Stimulated activated effector memory CD8-positive, alpha-beta T cell treated with anti-CD3 and anti-CD28 coated beads, Interleukin-12 subunit alpha, Interleukin-12 subunit beta, amount 100 ng/mL, for 72 hours (primary cell): ENCODE results near the gene WDR7.

Experiments
- ATAC-seq: fragments of 150-1000 bp; cut with Tn5 transposase; 2 replicates; pipeline ENCODE4 v1.10.0; 2021
- DNase-seq, 2 donors: peaks; one replicate each; pipeline ENCODE4 v3.0.0; 2021 to 2022; ENCODE audit warnings: low spot score in 2 of 2
- H3K27ac Mint-ChIP-seq: one replicate; pipeline ENCODE4 v1.8.0; 2022; ENCODE audit warnings: mild to moderate bottlenecking, mixed read lengths
- H3K36me3 Mint-ChIP-seq: one replicate; pipeline ENCODE4 v1.8.0; 2022; ENCODE audit warnings: mild to moderate bottlenecking, mixed read lengths
- H3K4me1 Mint-ChIP-seq: one replicate; pipeline ENCODE4 v1.8.0; 2022; ENCODE audit warnings: mixed read lengths
- H3K4me3 Mint-ChIP-seq: one replicate; pipeline ENCODE4 v1.8.0; 2022; ENCODE audit warnings: mild to moderate bottlenecking, mixed read lengths
- H3K9me3 Mint-ChIP-seq: one replicate; pipeline ENCODE4 v1.8.0; 2022; ENCODE audit warnings: mixed read lengths

WDR7 gene

DNA sequence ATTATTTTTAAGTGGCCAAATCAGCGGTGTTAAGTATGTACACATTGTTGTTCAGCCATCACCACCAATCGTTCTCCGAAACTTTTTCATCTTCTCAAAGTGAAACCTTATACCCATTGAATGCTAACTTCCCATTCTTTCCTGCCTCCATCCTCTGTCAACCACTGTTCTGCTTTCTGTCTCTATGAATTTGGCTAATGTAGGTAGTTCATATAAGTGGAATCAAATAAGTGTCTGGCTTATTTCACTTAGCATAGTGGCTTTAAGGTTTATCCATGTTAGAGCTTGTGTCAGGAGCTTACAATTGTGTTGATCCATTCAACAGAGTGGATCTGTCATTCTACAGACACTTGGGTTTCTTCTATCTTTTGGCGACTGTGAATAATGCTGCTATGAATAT, 192.1 kb downstream of the WDR7 start:
- H3K4me3 Mint-ChIP-seq: no peak overlapping the region
- no peaks in the 10 kb centered on the region for H3K36me3 Mint-ChIP-seq
- DNase-seq: no peak
- peaks cover 5% of the 10 kb centered on the region for H3K9me3 Mint-ChIP-seq
- no peak overlapping the region for H3K27ac Mint-ChIP-seq
- no peaks in the 10 kb centered on the region for H3K4me1 Mint-ChIP-seq
- ATAC-seq: no peak

DNA sequence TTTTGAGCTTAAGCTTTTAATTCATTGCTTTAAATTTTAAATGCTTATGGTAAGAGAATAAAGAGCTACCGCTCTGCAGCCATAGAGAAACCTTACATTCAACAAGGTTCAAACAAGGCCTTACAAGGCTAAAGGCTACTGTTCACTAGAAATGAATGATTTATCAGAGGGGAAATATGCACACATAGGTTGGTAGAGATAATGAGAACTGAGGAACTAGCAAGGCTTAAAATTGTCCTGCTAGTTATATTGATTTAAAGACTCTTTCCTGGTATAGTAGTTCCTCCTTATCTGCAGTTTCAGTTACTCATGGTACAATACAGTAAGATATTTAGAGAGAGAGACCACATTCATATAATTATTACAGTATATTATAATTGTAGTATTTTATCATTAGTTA, 193.4 kb downstream of the WDR7 start:
- H3K36me3 Mint-ChIP-seq: no peaks in the 10 kb centered on the region

DNA sequence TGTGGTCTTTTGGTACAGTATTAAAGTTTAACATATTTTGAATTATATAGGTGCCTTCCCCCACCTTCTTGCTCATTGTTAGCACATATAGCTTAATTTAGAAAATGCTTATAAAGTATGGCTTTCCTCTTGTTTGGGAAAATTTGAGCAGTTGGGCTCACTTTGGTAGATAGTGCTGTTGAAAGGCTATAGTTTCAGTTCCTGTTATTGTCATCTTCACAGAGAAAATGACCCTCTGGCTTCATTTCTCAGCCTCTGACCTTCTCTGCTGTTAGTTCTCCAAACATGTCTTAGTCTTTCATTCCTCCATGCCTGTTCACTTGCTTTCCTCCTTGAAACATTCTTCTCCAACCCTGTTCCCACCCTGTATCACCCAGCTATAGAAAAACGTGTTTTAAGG, 200.6 kb downstream of the WDR7 start:
- H3K4me3 Mint-ChIP-seq: no peak overlapping the region
- no peak overlapping the region for H3K27ac Mint-ChIP-seq
- no peak for ATAC-seq
- H3K36me3 Mint-ChIP-seq: no peaks in the 10 kb centered on the region
- peaks cover 7% of the 10 kb centered on the region for H3K9me3 Mint-ChIP-seq
- no peak for DNase-seq
- H3K4me1 Mint-ChIP-seq: peaks cover 5% of the 10 kb centered on the region

More for the DNA sequence above, 193.4 kb downstream of the WDR7 start:
- no peak for ATAC-seq
- DNase-seq: no peak
- Mint-ChIP-seq H3K4me3 (no peak overlapping the region), H3K4me1 (no peaks in the 10 kb centered on the region), H3K27ac (no peak overlapping the region), H3K9me3 (peaks cover 10% of the 10 kb centered on the region)

DNA sequence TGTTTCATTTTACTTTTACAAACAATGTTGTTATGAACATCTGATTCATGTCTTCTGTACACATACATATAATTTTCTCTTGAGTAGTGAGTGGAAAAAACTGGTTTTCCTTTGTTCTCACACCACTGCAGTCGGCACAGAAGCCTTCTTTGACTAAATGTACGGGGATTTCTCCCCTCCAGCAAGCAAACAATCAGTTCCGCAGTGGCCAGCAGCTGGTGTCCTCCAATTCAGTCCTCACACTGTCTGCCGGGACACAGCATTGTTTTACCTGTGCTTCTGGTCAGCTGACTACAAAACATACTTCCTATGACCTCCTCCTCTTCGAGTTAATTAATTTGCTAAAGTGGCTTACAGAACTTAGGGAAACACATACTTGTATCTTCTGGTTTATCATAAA, 202.8 kb downstream of the WDR7 start:
- H3K9me3 Mint-ChIP-seq: peaks cover 2% of the 10 kb centered on the region
- DNase-seq (no peak), ATAC-seq (no peak)
- no peaks in the 10 kb centered on the region for H3K36me3 Mint-ChIP-seq
- H3K27ac Mint-ChIP-seq: no peak overlapping the region
- H3K4me1 Mint-ChIP-seq: peaks cover 5% of the 10 kb centered on the region
- no peak overlapping the region for H3K4me3 Mint-ChIP-seq

DNA sequence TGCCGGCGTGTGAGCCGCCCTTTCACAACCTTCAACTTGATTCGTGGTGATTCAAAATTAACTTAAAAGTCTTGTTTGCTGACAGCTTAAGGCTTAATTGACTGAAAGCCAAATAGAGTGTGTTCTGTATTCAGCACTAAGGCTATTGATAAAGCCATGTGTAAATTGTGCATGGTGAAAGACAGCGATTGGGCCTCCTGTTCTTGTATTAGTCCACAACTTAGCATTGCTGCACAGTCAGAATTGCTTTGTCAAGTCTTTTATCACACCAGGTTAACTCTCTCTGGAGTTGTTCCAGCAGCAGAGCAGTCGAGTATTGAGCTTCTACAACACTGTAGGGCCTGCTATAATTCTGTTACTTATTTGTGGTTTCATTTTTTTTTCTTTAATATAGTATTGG, 210.1 kb downstream of the WDR7 start:
- no peaks in the 10 kb centered on the region for H3K36me3 Mint-ChIP-seq
- DNase-seq: no peak
- no peaks in the 10 kb centered on the region for H3K9me3 Mint-ChIP-seq
- H3K4me1 Mint-ChIP-seq: no peaks in the 10 kb centered on the region
- H3K4me3 Mint-ChIP-seq: no peak overlapping the region
- ATAC-seq: no peak
- no peak overlapping the region for H3K27ac Mint-ChIP-seq

DNA sequence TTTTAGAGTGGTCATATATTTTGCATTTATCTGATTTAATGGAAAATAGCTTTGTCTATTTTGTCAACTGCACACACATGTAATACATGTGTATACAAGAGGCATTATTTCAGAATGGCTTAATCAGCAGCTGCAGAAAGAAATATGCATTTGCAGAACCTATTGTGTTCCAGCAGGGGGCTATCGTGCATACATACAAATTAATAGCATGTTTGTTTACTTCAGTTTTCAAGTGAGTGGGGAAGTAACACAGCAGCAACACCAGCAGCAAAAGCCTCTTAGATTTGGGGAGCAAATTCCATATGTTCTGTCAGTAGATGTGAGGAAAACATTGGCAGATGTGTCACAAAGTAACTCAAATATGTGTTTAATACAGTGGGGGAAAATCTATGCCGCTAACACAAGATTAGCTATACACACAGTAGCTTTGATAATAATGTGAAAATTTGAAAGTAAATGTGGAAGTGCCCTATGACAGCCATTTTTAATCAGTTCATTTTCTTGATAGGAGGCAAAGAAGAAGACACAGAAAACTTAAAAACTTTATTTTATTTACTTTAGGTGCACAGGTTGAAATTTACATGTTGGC, 218.1 kb downstream of the WDR7 start:
- Mint-ChIP-seq H3K4me3 (no peak overlapping the region), H3K36me3 (no peaks in the 10 kb centered on the region), H3K27ac (no peak overlapping the region), H3K9me3 (no peaks in the 10 kb centered on the region), H3K4me1 (no peaks in the 10 kb centered on the region)
- ATAC-seq: peak; percentile 36
- DNase-seq: no peak

DNA sequence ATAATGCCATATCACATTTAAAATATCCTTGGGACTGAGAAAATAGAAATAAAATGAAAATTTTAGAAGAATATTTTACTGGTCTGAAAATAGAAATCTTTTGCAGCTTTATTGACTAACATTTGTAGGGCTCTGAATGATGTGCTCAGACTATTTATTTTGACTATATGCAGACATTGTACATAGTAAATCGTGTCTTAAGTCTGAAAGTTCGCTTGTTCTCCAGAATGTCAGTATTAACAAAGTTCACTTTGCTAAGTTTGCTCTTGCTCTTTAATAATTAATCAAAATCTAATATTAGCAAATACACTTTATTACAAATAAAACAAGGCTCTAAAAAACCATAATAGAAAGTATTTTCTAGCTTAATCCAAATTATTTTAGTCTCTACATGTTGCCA, 219.8 kb downstream of the WDR7 start:
- Mint-ChIP-seq H3K4me3 (no peak overlapping the region), H3K36me3 (no peaks in the 10 kb centered on the region), H3K4me1 (no peaks in the 10 kb centered on the region), H3K27ac (no peak overlapping the region), H3K9me3 (no peaks in the 10 kb centered on the region)
- ATAC-seq (no peak), DNase-seq (no peak)

DNA sequence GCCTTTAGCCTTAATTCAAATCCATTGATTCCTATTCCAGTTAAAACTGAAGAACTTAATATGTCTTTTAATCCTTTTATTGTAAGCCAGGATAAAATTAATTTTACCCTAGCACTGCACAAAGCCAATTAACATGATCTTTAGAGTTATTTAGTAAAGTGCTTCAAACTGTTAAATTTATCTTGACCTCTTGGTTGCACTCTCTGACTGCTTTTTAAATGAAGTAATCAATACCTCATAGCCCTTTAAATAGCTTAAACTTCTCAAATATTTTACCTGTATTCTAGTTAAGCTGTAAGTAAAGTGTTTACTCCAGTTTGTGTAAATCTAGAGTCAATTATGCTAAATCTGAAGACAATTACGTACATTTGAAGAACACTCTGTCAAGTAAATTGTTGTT, 221.0 kb downstream of the WDR7 start:
- DNase-seq: no peak
- H3K9me3 Mint-ChIP-seq: no peaks in the 10 kb centered on the region
- no peaks in the 10 kb centered on the region for H3K36me3 Mint-ChIP-seq

DNA sequence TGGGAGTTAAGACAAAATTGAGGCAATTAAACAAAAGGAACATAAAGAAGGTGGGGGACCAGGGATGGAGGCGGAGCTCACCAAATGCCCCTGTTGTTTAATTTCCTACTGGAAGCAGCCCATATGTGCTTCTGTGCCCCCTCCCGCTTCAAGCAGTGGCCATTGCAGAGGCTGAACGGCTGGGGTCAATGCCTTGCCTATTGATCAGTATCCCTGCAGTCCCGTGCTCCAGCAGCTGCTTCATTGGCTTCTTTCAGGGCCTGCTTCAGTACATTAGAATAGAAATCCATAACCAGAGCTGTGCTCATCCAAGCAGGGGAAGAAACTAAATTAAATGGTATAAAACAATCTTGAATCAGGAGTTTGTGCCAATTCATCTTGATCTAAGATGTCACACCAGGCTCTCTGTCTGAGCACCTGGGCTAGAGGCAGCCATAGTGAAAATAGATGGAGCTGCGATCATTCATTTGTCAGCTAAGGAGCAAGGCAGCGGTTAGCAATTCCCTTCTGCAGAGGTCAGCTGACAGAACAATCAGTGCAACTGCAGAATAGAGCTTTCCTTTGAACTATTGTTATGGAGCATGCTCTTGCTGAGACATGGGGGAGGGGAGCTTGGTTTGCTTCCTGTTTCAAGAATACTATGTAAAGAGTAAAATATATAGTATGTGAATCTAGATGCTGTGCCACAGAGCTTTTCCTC, 222.4 kb downstream of the WDR7 start:
- Mint-ChIP-seq H3K4me1 (no peaks in the 10 kb centered on the region), H3K9me3 (no peaks in the 10 kb centered on the region), H3K4me3 (no peak overlapping the region), H3K36me3 (no peaks in the 10 kb centered on the region), H3K27ac (no peak overlapping the region)
- ATAC-seq (no peak), DNase-seq (no peak)

More for the DNA sequence above, 221.0 kb downstream of the WDR7 start:
- Mint-ChIP-seq H3K4me1 (no peaks in the 10 kb centered on the region), H3K27ac (no peak overlapping the region), H3K4me3 (no peak overlapping the region)
- no peak for ATAC-seq

DNA sequence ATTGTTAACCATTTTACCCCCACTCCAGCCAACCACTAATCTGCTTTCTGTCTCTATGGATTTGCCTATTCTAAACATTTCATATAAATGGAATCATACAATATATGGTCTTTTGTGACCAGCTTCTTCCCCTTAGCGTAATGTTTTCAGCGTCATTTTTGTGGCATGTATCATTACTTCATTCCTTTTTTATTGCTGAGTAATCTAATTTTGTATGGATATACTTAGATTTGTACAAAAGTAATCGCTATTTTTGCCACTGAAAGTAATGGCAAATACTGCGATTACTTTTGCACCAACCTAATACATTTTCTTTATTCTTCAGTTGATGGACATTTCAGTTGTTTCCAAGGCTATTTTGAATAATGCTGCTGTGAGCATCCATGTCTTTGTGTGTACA, 227.6 kb downstream of the WDR7 start:
- no peaks in the 10 kb centered on the region for H3K9me3 Mint-ChIP-seq
- ATAC-seq (no peak), DNase-seq (no peak)
- no peaks in the 10 kb centered on the region for H3K4me1 Mint-ChIP-seq
- no peaks in the 10 kb centered on the region for H3K36me3 Mint-ChIP-seq
- no peak overlapping the region for H3K27ac Mint-ChIP-seq
- H3K4me3 Mint-ChIP-seq: no peak overlapping the region

DNA sequence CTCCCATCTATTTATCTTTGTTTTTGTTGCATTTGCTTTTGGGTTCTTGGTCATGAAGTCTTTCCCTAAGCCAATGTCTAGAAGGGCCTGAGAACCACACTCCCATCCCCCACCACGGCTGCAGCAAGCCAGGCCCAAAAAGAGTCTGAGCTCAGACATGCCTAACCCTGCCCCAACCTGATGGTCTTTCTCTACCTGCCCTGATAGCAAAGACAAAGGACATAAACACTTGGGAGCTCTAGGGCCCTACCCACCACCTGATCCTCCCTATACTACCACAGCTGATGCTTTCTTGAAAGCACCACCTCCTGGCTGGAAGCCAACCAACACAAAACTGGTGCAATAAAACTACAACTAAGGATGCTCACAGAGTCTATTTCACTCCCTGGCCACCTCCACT, 233.4 kb downstream of the WDR7 start:
- no peak overlapping the region for H3K4me3 Mint-ChIP-seq
- no peaks in the 10 kb centered on the region for H3K36me3 Mint-ChIP-seq
- DNase-seq (no peak), ATAC-seq (no peak)
- H3K27ac Mint-ChIP-seq: no peak overlapping the region
- no peaks in the 10 kb centered on the region for H3K4me1 Mint-ChIP-seq
- no peaks in the 10 kb centered on the region for H3K9me3 Mint-ChIP-seq

DNA sequence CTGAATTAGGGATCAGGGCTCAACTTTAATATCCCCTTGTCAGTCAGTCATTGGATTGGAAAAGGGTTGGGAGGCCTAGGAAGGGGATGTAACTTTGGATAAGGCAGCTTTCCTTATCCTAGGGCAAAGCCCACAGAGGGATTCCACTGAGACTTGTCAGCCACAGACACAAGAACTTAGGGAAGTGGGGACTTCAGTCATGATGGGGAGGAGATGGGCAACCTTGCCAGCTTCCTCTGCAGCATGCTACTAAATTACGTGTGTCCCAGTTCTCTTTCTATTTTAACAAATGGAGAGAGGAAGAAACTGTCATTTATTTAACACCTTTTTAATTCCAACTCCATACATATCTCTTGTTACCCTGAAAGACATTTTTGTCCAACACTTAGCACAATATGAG, 237.8 kb downstream of the WDR7 start:
- ATAC-seq (no peak), DNase-seq (no peak)
- Mint-ChIP-seq H3K27ac (no peak overlapping the region), H3K9me3 (no peaks in the 10 kb centered on the region), H3K36me3 (no peaks in the 10 kb centered on the region), H3K4me1 (no peaks in the 10 kb centered on the region), H3K4me3 (no peak overlapping the region)

DNA sequence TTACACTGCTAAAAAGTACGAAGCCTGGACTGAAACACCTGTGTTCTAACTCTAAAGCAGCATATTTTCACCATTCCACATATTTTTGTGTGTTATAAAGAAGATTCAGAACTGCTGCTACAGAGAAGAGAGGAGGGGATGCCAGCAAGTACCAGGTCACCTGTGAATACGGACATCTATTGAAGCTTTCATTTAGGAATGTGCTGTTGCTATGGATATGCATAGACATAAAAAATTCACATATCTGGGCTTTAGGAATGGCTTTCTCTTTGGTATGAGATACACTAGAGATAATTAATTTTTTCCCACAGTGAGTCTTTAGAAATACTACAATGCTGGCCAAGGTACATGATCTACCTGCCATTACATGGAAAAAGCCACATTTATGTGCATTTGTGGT, 238.5 kb downstream of the WDR7 start:
- ATAC-seq: no peak
- H3K4me1 Mint-ChIP-seq: no peaks in the 10 kb centered on the region
- no peaks in the 10 kb centered on the region for H3K9me3 Mint-ChIP-seq
- H3K4me3 Mint-ChIP-seq: no peak overlapping the region
- DNase-seq: no peak
- H3K36me3 Mint-ChIP-seq: no peaks in the 10 kb centered on the region
- no peak overlapping the region for H3K27ac Mint-ChIP-seq

DNA sequence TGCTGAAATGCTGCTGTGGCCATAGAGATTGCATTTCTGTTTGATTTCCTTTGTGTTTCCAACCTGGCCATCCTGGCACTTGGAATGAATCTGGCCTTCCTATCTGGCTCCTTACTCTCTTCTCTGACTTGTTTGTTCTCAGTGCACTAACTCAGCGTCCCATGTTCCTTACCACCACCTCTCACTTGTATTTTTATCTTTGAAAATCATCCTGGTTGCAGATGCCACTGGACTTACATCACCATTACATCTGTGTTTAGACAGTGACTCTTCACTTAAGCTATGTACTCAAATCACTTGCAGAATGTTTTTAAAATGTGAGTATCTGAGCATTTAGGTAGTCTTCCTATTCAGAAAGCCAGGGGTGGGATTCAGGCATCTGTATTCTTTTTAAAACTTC, 239.5 kb downstream of the WDR7 start:
- Mint-ChIP-seq H3K9me3 (no peaks in the 10 kb centered on the region), H3K4me3 (no peak overlapping the region), H3K4me1 (no peaks in the 10 kb centered on the region), H3K36me3 (no peaks in the 10 kb centered on the region), H3K27ac (no peak overlapping the region)
- DNase-seq (no peak), ATAC-seq (no peak)

DNA sequence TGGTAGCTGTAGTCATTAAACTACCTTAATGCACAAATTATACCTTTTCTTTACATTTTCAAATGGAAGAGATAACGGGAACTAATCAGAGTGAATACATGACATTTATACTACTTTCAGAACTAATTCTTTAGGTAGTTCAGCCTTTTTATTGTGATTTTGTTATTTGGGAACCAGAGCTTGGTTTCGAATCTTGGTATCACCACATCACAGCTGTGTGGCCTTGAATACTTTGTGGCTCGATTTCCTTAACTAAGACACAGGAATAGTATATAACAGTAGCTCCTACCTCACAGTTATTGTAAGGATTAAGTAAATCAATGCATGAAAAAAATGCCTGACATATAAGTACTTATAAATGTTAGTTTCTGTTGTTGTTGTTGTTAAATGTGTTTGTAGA, 240.0 kb downstream of the WDR7 start:
- H3K36me3 Mint-ChIP-seq: no peaks in the 10 kb centered on the region
- no peaks in the 10 kb centered on the region for H3K9me3 Mint-ChIP-seq
- DNase-seq (no peak), ATAC-seq (no peak)
- no peaks in the 10 kb centered on the region for H3K4me1 Mint-ChIP-seq
- H3K4me3 Mint-ChIP-seq: no peak overlapping the region
- H3K27ac Mint-ChIP-seq: no peak overlapping the region

DNA sequence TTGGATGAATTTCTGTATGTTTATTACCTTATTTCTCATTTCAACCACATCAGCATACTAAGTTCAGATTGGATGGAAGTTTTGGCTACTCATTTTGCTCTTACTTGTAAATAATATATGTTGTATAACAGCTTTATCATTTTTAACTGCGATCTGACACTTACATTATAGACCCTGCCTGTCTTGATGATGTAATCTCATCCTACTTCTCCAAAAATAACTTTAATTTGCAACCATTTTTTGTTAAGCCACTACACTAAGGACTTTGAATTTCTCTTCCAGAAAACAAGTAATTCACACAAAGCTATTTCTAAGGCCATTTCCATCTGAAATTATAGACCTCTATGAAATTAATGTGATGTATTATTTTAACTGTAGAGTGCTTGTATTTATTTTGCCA, 240.7 kb downstream of the WDR7 start:
- no peak for DNase-seq
- no peak for ATAC-seq
- Mint-ChIP-seq H3K9me3 (no peaks in the 10 kb centered on the region), H3K27ac (no peak overlapping the region), H3K4me3 (no peak overlapping the region), H3K36me3 (no peaks in the 10 kb centered on the region), H3K4me1 (no peaks in the 10 kb centered on the region)

DNA sequence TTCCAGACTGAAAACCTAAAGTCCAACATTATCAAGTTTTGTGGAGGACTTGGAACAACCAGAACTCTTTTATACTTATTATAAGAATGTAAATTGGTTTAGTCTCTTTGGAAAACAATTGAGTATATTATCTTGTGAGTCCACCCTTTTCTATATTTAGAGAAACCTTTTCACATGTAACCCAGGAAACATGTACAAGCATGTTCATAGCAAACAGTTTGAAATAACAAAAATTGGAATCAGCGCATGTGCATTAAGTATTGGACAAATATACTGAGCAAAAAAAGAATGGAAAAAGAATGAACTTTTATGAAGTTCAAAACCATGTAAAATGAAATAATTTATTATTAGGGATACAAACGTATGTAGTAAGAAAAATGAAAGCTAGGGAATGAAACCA, 246.0 kb downstream of the WDR7 start:
- H3K9me3 Mint-ChIP-seq: no peaks in the 10 kb centered on the region
- no peak overlapping the region for H3K4me3 Mint-ChIP-seq
- no peak for ATAC-seq
- H3K27ac Mint-ChIP-seq: no peak overlapping the region
- H3K4me1 Mint-ChIP-seq: peaks cover 7% of the 10 kb centered on the region
- no peak for DNase-seq
- H3K36me3 Mint-ChIP-seq: no peaks in the 10 kb centered on the region
